SK-N-SH treated with all-trans-retinoic acid at 6 μM for 48 hours (cell line): Measurements from ENCODE around the gene MYDGF.

ENCODE experiments used
- ATAC-seq: fragments of 200-7000 bp; cut with Tn5 transposase; 3 replicates; pipeline ENCODE4 v1.9.1; 2020; ENCODE audit warnings: mild to moderate bottlenecking, moderate library complexity
- ARNTL ChIP-seq: fragments of 450-650 bp; formaldehyde crosslinking; IDR thresholded peaks from 2 replicates; pipeline ENCODE4 v1.5.0; 2020; ENCODE audit warnings: low read depth, mild to moderate bottlenecking, moderate library complexity, borderline replicate concordance
- BACH2 ChIP-seq: fragments of 250-450 bp; sonication (Bioruptor Pico); IDR thresholded peaks from 2 replicates; pipeline ENCODE4 v1.9.0; 2021; ENCODE audit warnings: mild to moderate bottlenecking, borderline replicate concordance
- CSDC2 ChIP-seq: fragments of 250-450 bp; sonication (Bioruptor Pico); IDR thresholded peaks from 2 replicates; pipeline ENCODE4 v1.5.0; 2020; ENCODE audit warnings: mild to moderate bottlenecking, moderate library complexity
- ESRRG ChIP-seq: fragments of 250-450 bp; sonication (Bioruptor Pico); IDR thresholded peaks from 2 replicates; pipeline ENCODE4 v1.6.1; 2021; ENCODE audit warnings: mild to moderate bottlenecking
- GLIS3 ChIP-seq: fragments of 250-450 bp; sonication (Bioruptor Pico); IDR thresholded peaks from 2 replicates; pipeline ENCODE4 v1.5.0; 2020; ENCODE audit warnings: mild to moderate bottlenecking, moderate library complexity
- ISL1 ChIP-seq: fragments of 250-450 bp; sonication (Bioruptor Pico); IDR thresholded peaks from 2 replicates; pipeline ENCODE4 v2.1.2; 2022; ENCODE audit warnings: mild to moderate bottlenecking, moderate library complexity
- OSR1 ChIP-seq: fragments of 250-450 bp; sonication (Bioruptor Pico); IDR thresholded peaks from 2 replicates; pipeline ENCODE4 v1.8.0; 2022; ENCODE audit warnings: moderate library complexity, mild to moderate bottlenecking, inconsistent platforms
- PPARA ChIP-seq: fragments of 250-450 bp; sonication (Bioruptor Pico); IDR thresholded peaks from 2 replicates; pipeline ENCODE4 v1.5.0; 2020; ENCODE audit warnings: mild to moderate bottlenecking, borderline replicate concordance
- TCF4 ChIP-seq: fragments of 250-450 bp; sonication (Bioruptor Pico); IDR thresholded peaks from 2 replicates; pipeline ENCODE4 v1.8.0; 2021; ENCODE audit warnings: mild to moderate bottlenecking, moderate library complexity, borderline replicate concordance
- TOX ChIP-seq: fragments of 250-450 bp; sonication (Bioruptor Pico); IDR thresholded peaks from 2 replicates; pipeline ENCODE4 v1.8.0; 2021; ENCODE audit warnings: mild to moderate bottlenecking, moderate library complexity, borderline replicate concordance
- ZC3H10 ChIP-seq: fragments of 250-450 bp; sonication (Bioruptor Pico); IDR thresholded peaks from 2 replicates; pipeline ENCODE4 v1.5.1; 2021; ENCODE audit warnings: mild to moderate bottlenecking, moderate library complexity
- ZFP3 ChIP-seq: fragments of 250-450 bp; sonication (Bioruptor Pico); IDR thresholded peaks from 2 replicates; pipeline ENCODE4 v1.5.0; 2020; ENCODE audit warnings: mild to moderate bottlenecking, moderate library complexity
- ZFP30 ChIP-seq: fragments of 450-650 bp; formaldehyde crosslinking; IDR thresholded peaks from 2 replicates; pipeline ENCODE4 v1.5.0; 2022; ENCODE audit warnings: mild to moderate bottlenecking, moderate library complexity
- ZNF565 ChIP-seq: fragments of 450-650 bp; formaldehyde crosslinking; conservative IDR thresholded peaks from 2 replicates; pipeline ENCODE4 v1.5.0; 2020; ENCODE audit warnings: low read depth, mild to moderate bottlenecking, moderate library complexity
- ZNF70 ChIP-seq: fragments of 450-650 bp; formaldehyde crosslinking; IDR thresholded peaks from 2 replicates; pipeline ENCODE4 v1.5.0; 2020; ENCODE audit warnings: mild to moderate bottlenecking, moderate library complexity
- ZNF8 ChIP-seq: fragments of 450-650 bp; formaldehyde crosslinking; IDR thresholded peaks from 2 replicates; pipeline ENCODE4 v1.5.0; 2020; ENCODE audit warnings: mild to moderate bottlenecking, moderate library complexity
- TF ChIP-seq, protein P1 (sequence below): fragments of 250-450 bp; sonication (Bioruptor Pico); IDR thresholded peaks from 2 replicates; pipeline ENCODE4 v1.5.1; 2020; ENCODE audit warnings: low read depth, mild to moderate bottlenecking, moderate library complexity
- TF ChIP-seq, protein P2 (sequence below): fragments of 250-450 bp; sonication (Bioruptor Pico); IDR thresholded peaks from 2 replicates; pipeline ENCODE4 v1.8.0; 2021; ENCODE audit warnings: low read depth, mild to moderate bottlenecking, moderate library complexity, borderline replicate concordance
- TF ChIP-seq, protein P3 (sequence below): fragments of 250-450 bp; sonication (Bioruptor Pico); IDR thresholded peaks from 2 replicates; pipeline ENCODE4 v1.8.0; 2020; ENCODE audit warnings: mild to moderate bottlenecking, moderate library complexity, borderline replicate concordance
- TF ChIP-seq, protein P4 (sequence below): fragments of 250-450 bp; sonication (Bioruptor Pico); IDR thresholded peaks from 2 replicates; pipeline ENCODE4 v1.5.0; 2020; ENCODE audit warnings: mild to moderate bottlenecking, moderate library complexity

Gene MYDGF

DNA sequence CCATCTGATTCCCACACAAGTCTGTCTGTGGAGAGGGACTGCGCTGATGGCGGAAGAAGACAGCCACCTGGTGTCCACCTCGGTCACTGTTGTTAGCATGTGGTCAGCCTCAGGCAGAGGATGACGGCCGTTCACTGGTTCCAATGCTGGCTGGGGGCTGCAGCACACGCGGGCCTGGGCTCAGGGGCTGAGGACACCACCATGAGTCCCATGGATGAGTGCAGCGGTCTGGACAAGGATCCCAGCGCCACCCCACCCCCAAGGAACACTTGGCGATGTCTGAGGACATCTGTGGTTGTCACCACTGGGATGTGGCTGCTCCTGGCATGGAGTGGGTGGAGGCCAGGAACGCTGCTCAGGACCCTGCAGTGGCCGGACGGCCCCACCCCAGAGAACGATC lies 42.6 kb upstream of the MYDGF start:
- ATAC-seq = no peak
- TF ChIP-seq, protein P1, sequence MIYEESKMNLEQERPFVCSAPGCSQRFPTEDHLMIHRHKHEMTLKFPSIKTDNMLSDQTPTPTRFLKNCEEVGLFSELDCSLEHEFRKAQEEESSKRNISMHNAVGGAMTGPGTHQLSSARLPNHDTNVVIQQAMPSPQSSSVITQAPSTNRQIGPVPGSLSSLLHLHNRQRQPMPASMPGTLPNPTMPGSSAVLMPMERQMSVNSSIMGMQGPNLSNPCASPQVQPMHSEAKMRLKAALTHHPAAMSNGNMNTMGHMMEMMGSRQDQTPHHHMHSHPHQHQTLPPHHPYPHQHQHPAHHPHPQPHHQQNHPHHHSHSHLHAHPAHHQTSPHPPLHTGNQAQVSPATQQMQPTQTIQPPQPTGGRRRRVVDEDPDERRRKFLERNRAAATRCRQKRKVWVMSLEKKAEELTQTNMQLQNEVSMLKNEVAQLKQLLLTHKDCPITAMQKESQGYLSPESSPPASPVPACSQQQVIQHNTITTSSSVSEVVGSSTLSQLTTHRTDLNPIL = no peak
- TF ChIP-seq ISL1 (CRISPR knock-in tag) (no peak), ZNF8 (CRISPR knock-in tag) (no peak), ARNTL (CRISPR knock-in tag) (no peak), ZFP3 (CRISPR knock-in tag) (no peak), PPARA (CRISPR knock-in tag) (no peak), ZC3H10 (CRISPR knock-in tag) (no peak), TOX (no peak), ZFP30 (no peak)
- TF ChIP-seq, protein P2, sequence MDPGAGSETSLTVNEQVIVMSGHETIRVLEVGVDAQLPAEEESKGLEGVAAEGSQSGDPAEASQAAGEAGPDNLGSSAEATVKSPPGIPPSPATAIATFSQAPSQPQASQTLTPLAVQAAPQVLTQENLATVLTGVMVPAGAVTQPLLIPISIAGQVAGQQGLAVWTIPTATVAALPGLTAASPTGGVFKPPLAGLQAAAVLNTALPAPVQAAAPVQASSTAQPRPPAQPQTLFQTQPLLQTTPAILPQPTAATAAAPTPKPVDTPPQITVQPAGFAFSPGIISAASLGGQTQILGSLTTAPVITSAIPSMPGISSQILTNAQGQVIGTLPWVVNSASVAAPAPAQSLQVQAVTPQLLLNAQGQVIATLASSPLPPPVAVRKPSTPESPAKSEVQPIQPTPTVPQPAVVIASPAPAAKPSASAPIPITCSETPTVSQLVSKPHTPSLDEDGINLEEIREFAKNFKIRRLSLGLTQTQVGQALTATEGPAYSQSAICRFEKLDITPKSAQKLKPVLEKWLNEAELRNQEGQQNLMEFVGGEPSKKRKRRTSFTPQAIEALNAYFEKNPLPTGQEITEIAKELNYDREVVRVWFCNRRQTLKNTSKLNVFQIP (CRISPR knock-in tag) = no peak
- TF ChIP-seq, protein P3, sequence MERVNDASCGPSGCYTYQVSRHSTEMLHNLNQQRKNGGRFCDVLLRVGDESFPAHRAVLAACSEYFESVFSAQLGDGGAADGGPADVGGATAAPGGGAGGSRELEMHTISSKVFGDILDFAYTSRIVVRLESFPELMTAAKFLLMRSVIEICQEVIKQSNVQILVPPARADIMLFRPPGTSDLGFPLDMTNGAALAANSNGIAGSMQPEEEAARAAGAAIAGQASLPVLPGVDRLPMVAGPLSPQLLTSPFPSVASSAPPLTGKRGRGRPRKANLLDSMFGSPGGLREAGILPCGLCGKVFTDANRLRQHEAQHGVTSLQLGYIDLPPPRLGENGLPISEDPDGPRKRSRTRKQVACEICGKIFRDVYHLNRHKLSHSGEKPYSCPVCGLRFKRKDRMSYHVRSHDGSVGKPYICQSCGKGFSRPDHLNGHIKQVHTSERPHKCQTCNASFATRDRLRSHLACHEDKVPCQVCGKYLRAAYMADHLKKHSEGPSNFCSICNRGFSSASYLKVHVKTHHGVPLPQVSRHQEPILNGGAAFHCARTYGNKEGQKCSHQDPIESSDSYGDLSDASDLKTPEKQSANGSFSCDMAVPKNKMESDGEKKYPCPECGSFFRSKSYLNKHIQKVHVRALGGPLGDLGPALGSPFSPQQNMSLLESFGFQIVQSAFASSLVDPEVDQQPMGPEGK = no peak
- TF ChIP-seq, all 23 proteins: peak for 0

DNA sequence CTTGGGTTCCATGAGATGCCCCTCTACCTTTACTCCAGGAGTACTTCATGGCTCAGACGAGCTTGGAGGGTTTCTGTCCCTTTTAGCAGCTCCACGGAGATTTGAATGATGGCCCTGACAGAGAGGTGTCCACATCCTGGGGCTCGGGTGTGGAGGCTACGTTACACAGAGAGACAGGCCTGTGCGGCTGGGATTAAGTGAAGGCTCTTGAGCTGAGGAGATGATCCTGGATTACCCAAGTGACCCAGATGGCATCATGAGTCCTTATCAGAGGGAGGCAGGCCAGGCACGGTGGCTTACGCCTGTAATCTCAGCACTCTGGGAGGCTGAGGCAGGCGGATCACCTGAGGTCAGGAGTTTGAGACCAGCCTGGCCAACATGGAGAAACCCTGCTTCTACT lies 41.1 kb upstream of the MYDGF start:
- no peak for TF ChIP-seq ZNF565 (CRISPR knock-in tag)
- TF ChIP-seq ZFP3 (CRISPR knock-in tag) = no peak
- no peak for TF ChIP-seq ZC3H10 (CRISPR knock-in tag)
- TF ChIP-seq, protein P2 (CRISPR knock-in tag) = no peak
- TF ChIP-seq ARNTL (CRISPR knock-in tag) = no peak
- TF ChIP-seq ESRRG (CRISPR knock-in tag) = no peak
- no peak for TF ChIP-seq ZNF8 (CRISPR knock-in tag)
- TF ChIP-seq TOX = no peak
- TF ChIP-seq ZFP30 = no peak
- TF ChIP-seq BACH2 (CRISPR knock-in tag) = no peak
- no peak for TF ChIP-seq OSR1 (CRISPR knock-in tag)
- no peak for TF ChIP-seq TCF4 (CRISPR knock-in tag)
- TF ChIP-seq CSDC2 (CRISPR knock-in tag) = no peak
- no peak for TF ChIP-seq PPARA (CRISPR knock-in tag)
- TF ChIP-seq ISL1 (CRISPR knock-in tag) = no peak
- TF ChIP-seq, protein P4, sequence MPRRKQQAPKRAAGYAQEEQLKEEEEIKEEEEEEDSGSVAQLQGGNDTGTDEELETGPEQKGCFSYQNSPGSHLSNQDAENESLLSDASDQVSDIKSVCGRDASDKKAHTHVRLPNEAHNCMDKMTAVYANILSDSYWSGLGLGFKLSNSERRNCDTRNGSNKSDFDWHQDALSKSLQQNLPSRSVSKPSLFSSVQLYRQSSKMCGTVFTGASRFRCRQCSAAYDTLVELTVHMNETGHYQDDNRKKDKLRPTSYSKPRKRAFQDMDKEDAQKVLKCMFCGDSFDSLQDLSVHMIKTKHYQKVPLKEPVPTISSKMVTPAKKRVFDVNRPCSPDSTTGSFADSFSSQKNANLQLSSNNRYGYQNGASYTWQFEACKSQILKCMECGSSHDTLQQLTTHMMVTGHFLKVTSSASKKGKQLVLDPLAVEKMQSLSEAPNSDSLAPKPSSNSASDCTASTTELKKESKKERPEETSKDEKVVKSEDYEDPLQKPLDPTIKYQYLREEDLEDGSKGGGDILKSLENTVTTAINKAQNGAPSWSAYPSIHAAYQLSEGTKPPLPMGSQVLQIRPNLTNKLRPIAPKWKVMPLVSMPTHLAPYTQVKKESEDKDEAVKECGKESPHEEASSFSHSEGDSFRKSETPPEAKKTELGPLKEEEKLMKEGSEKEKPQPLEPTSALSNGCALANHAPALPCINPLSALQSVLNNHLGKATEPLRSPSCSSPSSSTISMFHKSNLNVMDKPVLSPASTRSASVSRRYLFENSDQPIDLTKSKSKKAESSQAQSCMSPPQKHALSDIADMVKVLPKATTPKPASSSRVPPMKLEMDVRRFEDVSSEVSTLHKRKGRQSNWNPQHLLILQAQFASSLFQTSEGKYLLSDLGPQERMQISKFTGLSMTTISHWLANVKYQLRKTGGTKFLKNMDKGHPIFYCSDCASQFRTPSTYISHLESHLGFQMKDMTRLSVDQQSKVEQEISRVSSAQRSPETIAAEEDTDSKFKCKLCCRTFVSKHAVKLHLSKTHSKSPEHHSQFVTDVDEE (CRISPR knock-in tag) = no peak
- TF ChIP-seq, protein P1 = no peak
- TF ChIP-seq GLIS3 = no peak
- TF ChIP-seq ZNF70 (CRISPR knock-in tag) = no peak
- ATAC-seq = no peak

DNA sequence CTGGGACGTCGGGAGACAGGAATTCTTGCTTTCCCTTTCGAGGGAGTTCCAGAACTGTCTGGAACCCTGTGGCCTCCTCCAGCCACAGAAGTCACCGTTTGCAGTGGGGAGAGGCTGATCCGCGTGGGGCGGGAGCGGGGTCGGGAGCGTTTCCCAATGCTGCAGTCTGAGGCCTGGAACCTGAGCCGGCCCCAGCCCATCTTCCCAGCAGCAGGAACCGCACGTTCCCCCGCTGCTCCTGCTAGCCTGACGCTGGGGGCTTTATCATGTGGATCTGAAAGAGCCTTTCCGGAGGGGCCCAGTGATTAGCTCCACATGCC lies 40.1 kb upstream of the MYDGF start:
- no peak for ATAC-seq
- TF ChIP-seq, protein P2 (CRISPR knock-in tag) = no peak
- TF ChIP-seq ZNF70 (CRISPR knock-in tag) (no peak), ZNF565 (CRISPR knock-in tag) (no peak), BACH2 (CRISPR knock-in tag) (no peak), ISL1 (CRISPR knock-in tag) (no peak), OSR1 (CRISPR knock-in tag) (no peak), ZC3H10 (CRISPR knock-in tag) (no peak), ZFP3 (CRISPR knock-in tag) (no peak)
- TF ChIP-seq, protein P3 = no peak
